ENCODE data around the gene LRRC7.
"Not testable (repeated sequence)": the region's sequence is repeated elsewhere in the genome, so short reads cannot be mapped to it uniquely, and the experiment has no call there.

The LRRC7 gene

DNA sequence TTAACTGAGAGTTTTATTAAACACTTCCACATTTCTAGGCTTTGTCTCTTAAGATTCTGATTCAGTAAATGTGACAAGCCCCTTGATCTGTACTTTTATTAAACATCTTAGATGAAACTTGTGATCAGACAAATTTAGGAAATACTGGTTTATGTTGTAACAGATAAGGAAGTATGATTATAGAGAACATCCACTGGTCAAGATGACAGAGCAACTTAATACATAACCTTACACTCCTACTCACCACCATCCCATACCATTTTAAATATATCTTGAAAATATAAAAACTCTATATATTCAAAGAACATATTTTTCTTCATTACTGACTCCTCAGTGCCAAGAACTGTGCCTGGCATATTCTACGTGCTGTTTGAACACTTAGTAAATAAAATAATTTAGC, 420.2 kb downstream of the LRRC7 start:
- DNase-seq: no peak

- no peak for DNase-seq
Observed at GRCh38 chr1:69991644-69992043, 423.9 kb downstream of the LRRC7 start.

GRCh38 chr1:69992594-69992993, 424.9 kb downstream of the LRRC7 start:
- no peak for DNase-seq

DNA sequence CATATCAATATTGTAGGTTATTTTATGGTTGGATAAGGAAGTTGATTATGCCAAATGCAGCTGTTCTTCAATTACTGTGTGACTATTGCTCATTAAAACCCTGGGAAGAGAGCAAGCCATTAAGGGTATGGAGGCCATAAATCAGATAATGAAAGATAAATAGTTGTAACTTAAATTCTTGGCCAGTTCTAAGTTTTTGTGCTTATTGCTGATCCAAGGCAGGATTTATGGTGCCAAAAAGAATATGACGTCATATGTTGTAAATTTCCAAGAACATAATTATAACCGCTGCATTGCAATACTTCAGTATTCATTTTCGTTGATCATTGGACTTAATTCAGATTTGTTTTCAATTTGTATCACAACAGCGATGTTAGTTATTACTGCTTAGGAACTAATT, 426.1 kb downstream of the LRRC7 start:
- no peak for DNase-seq

DNA sequence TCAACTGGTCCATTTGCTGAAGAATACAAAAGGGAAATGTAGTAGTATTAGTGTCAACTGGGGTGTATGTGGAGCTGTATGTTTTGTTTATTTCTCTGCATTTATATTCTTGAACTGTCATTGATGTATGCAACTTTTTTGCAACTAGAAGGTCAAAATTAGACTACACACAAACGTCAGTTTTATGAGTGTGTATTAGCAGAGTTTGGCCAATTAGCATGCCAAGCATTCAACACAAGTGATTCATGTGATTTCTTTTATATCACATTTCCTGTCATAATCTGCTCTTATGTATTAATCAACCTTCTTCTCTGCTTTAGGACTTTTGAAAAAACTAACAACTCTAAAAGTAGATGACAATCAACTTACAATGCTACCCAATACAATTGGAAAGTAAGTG, 426.5 kb downstream of the LRRC7 start:
- DNase-seq: no peak

DNA sequence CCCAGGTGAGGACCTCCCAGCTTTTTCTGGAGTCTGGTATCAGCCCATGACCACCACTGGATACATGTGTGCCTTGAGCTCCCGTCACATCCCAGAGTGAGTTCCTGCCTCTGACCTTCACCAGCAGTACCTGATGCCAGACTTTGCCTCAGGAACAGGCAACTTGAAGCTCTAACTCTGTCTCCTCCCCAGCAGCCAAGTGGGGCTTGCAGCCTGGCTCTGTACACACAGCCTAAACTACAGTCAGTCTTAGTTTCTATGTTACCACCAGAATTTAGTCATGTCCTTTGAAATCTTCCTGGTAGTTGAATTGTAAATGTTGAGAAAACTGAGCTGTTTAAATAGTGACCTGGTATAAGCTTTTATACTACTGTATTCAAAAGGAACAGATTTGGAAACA, 431.1 kb downstream of the LRRC7 start:
- DNase-seq: no peak

GRCh38 chr1:70003211-70003908, 435.6 kb downstream of the LRRC7 start:
- DNase-seq: no peak

- DNase-seq: no peak
Observed at GRCh38 chr1:70005386-70006034, 437.8 kb downstream of the LRRC7 start.

DNA sequence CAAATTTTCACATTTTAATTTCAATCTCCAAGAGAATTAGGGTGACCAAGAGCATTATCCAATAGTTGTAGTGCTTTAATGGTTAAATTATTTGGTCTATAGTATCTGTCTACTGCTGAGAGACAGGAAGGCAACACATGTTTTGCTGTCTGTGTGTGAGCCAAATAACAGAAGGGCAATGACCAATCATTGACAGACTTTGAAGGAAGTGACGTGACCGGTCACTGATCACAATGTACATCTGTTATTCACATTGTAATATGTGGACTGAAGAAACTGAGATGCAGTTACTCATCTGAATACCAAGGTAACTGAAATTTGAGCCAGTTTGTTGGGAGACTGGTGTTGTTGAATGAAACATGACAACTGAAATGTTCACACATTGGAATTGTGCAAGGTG, 440.9 kb downstream of the LRRC7 start:
- no peak for DNase-seq

GRCh38 chr1:70017770-70018169, 450.0 kb downstream of the LRRC7 start:
- DNase-seq: no peak

DNA sequence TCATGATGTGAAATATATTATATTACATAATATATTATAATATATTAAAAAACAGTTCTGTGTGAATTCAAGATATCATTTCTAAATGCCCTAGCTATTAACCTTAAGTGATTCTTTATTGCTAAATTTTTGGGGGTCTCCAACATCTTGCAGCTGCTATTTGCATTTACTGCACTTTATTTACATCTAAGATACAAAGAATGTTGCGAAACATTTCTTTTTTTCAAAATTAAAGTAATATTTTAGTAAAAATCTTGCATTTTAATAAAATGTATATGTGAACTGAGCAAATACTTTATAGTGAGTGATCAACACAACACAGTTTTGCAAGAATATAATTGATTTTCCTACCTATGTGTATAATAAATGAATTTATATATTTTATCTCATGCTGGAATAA, 456.6 kb downstream of the LRRC7 start:
- no peak for DNase-seq

- no peak for DNase-seq
Observed at GRCh38 chr1:70025052-70025451, 457.3 kb downstream of the LRRC7 start.

- no peak for DNase-seq
Observed at GRCh38 chr1:70025846-70026245, 458.1 kb downstream of the LRRC7 start.

DNA sequence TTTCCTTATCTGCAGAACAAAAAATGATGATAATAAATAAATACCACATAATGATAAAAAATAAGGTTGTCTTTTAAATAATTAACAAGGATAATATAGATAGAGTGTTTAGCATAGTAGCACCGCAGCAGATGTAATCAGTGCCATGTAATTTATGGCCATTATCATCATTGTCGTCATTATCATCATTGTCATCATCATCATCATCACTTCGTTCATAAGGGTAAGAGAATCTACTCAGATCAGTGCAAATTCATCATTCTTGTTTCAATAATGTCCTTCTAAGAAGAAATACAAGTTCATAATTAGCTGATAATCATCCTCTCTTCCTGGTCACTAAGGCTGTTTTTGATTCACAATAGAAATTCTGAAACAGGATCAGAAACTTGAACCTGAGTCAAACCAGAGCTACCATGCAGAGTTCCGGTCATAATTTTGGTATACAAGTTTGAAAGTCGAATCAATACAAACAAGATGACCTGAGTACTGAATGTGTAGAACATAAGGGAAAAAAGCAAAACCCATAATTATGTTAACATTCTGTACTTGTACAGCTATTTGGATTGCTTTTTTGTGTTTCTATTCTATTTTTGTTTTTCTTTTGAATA, 465.6 kb downstream of the LRRC7 start:
- no peak for DNase-seq

DNA sequence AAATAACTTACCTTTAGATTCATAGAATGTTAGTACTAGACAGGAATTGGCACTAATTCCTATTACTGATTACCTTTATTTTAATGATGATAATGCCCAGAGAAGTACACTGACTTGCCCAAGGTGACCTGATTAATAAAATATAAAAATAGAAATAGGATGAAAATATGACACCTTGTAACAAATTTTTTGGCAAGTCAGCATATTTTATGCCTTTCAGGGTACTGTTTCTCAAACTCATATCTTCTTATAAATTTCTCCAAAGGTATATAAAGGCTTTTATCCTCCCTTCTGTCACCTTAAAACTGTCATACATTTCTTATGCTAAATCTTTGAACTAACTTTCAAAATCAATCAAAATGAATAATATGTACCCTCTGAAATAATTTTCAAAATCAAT, 466.2 kb downstream of the LRRC7 start:
- DNase-seq: no peak

DNA sequence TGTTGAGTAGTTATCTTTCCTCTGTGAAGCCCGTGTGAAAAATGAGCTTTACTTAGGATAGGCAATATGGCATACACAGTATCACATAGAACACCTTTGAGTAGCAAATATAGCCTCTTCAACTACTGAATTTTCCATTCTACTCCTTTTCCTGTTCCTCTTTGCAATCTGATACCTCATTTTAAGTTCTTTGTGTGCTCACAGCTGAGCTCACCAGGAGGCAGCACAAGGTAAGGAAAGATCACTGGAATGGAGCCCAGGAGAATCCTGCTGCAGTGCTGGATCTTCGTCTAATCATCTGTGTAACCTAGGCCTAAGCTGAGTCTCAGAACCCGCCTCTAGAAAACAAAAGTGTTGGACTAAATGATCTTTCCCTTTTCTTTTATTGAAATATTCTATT, 466.7 kb downstream of the LRRC7 start:
- DNase-seq: no peak

DNA sequence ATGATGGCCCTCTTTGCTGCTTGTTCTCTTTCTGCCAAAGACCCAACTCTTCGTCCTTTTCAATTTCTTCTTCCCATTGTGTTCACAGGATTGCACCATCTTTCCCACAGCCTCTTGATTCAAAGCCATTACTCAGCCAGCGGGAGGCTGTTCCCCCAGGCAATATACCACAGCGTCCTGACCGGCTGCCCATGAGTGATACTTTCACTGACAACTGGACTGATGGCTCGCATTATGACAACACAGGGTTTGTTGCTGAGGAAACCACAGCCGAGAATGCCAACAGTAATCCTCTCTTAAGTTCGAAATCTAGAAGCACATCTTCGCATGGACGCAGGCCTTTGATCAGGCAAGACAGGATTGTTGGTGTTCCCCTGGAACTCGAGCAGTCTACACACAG, 470.3 kb downstream of the LRRC7 start:
- DNase-seq: no peak

GRCh38 chr1:70039485-70039884, 471.8 kb downstream of the LRRC7 start:
- no peak for DNase-seq

- no peak for DNase-seq
Observed at GRCh38 chr1:70041317-70042045, 473.8 kb downstream of the LRRC7 start.

DNA sequence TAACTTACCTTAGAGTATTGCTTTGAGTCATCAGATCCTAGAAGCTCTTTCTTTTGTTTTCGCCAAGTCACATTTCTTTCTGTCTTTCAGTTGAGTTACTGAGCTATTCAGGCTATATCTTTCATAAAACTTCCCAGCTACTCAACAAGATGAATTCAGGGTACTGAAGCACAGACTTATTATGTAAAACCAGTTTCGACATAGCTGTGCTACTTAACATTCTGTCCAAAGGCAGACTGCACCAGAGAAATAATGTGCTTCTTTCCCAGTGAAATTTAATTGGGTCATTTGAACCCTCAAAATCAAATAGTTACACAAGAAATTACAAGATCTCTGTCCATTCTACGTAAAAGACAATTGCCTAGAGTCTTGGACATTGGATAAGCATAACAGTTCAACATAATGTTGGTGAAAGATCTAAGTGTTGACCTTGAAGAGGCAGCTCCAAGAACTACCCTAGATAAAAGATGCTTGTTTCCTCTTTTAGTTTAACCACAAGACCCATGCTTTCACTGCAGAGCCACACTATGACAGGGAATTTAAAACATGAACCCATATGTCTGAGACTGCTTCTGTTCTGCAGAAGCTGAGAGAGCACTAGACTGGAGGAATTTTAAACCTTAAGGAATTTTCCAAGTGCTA, 474.5 kb downstream of the LRRC7 start:
- DNase-seq: no peak

DNA sequence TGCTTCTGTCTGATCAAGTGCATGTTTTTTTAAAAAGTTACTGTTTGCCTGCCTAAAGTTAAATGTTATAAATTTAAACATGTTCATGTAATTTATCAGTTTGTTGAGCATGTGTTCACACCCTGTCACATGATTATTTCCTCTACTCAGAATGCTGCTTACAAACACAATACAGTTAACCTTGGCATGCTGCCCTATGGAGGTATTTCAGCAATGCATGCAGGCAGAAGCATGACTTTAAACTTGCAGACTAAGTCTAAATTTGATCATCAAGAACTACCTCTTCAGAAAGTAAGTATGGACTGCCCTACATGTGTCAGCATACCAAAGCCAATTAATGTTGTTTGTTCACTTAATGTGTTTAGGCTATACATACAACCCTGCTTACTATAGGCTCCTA, 476.1 kb downstream of the LRRC7 start:
- DNase-seq: no peak

DNA sequence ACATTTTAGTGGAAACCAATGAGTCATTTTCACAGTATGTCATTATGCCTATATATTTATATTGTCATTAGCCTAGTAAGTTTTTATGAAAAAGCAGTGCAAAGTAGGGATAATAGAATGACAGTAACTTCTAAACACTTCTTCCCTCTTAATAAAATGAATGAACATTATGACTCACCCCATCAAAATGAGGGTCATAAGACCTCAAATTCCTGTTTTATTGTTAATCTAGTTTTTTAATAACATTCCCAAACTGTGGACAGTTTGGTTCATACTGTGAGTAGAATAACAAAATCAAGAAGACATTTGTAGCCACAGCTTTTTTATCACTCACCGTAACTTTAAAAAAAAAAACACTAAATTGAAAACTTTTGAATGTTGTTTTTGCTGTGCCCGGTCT, 477.1 kb downstream of the LRRC7 start:
- DNase-seq: no peak

DNA sequence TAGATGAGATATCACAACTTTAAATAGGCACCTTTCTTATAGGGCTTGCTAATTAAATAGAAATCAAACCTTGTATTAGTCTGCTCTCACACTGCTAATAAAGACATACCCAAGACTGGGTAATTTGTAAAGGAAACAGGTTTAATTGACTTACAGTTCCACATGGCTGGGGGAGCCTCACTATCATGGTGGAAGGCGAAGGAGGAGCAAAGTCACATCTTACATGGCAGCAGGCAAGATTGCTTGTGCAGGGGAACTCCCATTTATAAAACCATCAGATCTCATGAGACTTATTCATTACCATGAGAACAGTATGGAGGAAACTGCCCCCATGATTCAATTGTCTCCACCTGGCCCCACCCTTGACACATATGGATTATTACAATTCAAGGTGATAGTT, 477.9 kb downstream of the LRRC7 start:
- DNase-seq: not testable (repeated sequence)

Measured in CD4-positive, alpha-beta T cell treated with Interleukin-4 for 4 hours (primary cell).